ENCODE results near the gene COQ5. TPM values are rescaled to one million over a fixed set of nuclear protein-coding genes. Genes with fewer than 3 reads are reported as not detected.

The COQ5 gene
- total and polyA plus RNA-seq, 2 experiments from 2014 or later: 30.7 to 32.6 TPM

DNA sequence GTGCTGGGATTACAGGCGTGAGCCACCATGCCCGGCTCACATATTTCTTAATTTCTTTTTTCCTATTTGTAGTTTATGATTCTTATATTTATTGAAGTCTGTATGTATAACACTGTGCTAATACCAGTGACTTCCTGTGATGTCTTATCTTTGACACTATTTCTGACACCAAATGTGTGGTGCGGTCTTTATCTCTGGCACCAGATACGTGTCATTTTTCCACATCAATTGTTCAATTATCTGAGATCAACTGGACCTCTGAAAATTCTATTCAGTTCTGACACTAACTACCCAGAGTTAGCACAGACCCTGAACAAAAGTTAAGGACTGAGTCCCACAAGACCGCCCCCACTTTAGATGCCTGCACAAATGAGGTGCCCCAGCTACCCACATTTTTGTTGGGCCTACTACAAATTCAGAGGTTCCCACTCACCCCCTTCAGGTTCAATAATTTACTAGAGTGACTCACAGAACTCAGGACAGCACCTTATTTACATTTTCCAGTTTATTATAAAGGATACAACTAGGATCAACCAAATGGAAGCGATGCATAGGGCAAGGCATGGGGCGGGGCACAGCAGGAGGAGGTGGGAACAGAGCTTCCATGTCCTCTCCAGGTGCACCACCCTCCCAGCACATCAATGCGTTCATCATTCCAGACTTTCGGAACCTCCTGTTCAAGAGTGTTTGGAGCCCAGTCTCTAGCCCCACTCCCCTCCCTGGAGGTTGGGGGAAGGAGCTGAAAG lies 47.8 kb downstream of the COQ5 start:
- Histone ChIP-seq H3F3A (replicated peaks; ENCODE audit: low read depth) (no peaks in the 10 kb centered on the region), H3K27ac (ENCODE audit: low read depth) (no peak overlapping the region), H3K4me2 (no peak overlapping the region), H3K79me2 (replicated peaks; ENCODE audit: insufficient read depth) (no peaks in the 10 kb centered on the region), H4K20me1 (replicated peaks; ENCODE audit: insufficient read depth) (no peaks in the 10 kb centered on the region), H3K9me2 (ENCODE audit: insufficient read depth) (no peaks in the 10 kb centered on the region), H3K4me3 (no peak overlapping the region), H3K4me1 (ENCODE audit: insufficient read depth) (no peaks in the 10 kb centered on the region; the same call in 1 of the 2 replicates), H3K27me3 (ENCODE audit: insufficient read depth) (no peaks in the 10 kb centered on the region), H3K36me3 (ENCODE audit: insufficient read depth) (no peaks in the 10 kb centered on the region), H2AFZ (no peak overlapping the region)
- H3K27ac Mint-ChIP-seq: no peak overlapping the region
- no peaks in the 10 kb centered on the region for H3K9me3 Mint-ChIP-seq
- TF ChIP-seq EZH2 (IDR thresholded peaks at IDR 0.05; ENCODE audit: low read depth, unreplicated experiment): no peak
- TF ChIP-seq, protein P1, sequence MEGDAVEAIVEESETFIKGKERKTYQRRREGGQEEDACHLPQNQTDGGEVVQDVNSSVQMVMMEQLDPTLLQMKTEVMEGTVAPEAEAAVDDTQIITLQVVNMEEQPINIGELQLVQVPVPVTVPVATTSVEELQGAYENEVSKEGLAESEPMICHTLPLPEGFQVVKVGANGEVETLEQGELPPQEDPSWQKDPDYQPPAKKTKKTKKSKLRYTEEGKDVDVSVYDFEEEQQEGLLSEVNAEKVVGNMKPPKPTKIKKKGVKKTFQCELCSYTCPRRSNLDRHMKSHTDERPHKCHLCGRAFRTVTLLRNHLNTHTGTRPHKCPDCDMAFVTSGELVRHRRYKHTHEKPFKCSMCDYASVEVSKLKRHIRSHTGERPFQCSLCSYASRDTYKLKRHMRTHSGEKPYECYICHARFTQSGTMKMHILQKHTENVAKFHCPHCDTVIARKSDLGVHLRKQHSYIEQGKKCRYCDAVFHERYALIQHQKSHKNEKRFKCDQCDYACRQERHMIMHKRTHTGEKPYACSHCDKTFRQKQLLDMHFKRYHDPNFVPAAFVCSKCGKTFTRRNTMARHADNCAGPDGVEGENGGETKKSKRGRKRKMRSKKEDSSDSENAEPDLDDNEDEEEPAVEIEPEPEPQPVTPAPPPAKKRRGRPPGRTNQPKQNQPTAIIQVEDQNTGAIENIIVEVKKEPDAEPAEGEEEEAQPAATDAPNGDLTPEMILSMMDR (conservative IDR thresholded peaks at IDR 0.05; ENCODE audit: low read depth in 2 of 2): no peak
- H3K4me3 Mint-ChIP-seq: no peak overlapping the region
- no peak for DNase-seq (ENCODE audit: low spot score)
- no peaks in the 10 kb centered on the region for H3K36me3 Mint-ChIP-seq (ENCODE audit: low read depth)
- H3K27me3 Mint-ChIP-seq (ENCODE audit: insufficient read depth, low read depth, poor library complexity): peaks cover 7% of the 10 kb centered on the region
- peaks cover 8% of the 10 kb centered on the region for H3K4me1 Mint-ChIP-seq
- no peak for ATAC-seq

DNA sequence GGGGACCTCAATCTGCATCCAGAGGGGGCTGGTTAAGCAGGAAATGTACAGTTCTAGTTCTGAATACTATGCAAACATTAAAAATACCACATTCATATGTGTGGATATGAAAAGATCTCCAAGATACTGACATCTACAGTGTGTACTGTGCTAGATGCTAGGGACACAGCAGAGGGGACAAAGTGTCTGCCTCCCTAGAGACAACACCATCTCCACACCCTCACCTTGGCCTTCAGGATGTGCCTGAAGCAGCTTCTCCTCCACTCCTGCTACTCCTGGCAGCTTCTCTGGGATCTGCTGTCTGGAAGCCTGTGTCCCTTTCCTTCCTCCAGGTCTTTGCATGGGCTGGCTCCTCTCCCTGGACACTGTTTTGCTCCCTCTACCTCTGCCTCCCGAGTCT lies 48.7 kb downstream of the COQ5 start:
- Histone ChIP-seq H4K20me1 (replicated peaks; ENCODE audit: insufficient read depth) (0 out of 2 replicates have a peak, but pooled peaks cover 4% of the 10 kb centered on the region), H3K36me3 (ENCODE audit: insufficient read depth) (no peaks in the 10 kb centered on the region), H3K27me3 (ENCODE audit: insufficient read depth) (no peaks in the 10 kb centered on the region), H3K4me2 (no peak overlapping the region), H3K4me3 (no peak overlapping the region), H3K4me1 (ENCODE audit: insufficient read depth) (no peaks in the 10 kb centered on the region; the same call in 1 of the 2 replicates), H3K27ac (ENCODE audit: low read depth) (no peak overlapping the region), H2AFZ (no peak overlapping the region), H3K9me2 (ENCODE audit: insufficient read depth) (no peaks in the 10 kb centered on the region), H3F3A (replicated peaks; ENCODE audit: low read depth) (no peaks in the 10 kb centered on the region), H3K79me2 (replicated peaks; ENCODE audit: insufficient read depth) (no peaks in the 10 kb centered on the region)
- peaks cover 8% of the 10 kb centered on the region for H3K27me3 Mint-ChIP-seq (ENCODE audit: insufficient read depth, low read depth, poor library complexity)
- H3K36me3 Mint-ChIP-seq (ENCODE audit: low read depth): no peaks in the 10 kb centered on the region
- ATAC-seq (no peak), DNase-seq (ENCODE audit: low spot score) (no peak)
- no peak overlapping the region for H3K27ac Mint-ChIP-seq
- H3K4me3 Mint-ChIP-seq: no peak overlapping the region
- no peaks in the 10 kb centered on the region for H3K9me3 Mint-ChIP-seq
- peaks cover 8% of the 10 kb centered on the region for H3K4me1 Mint-ChIP-seq
- TF ChIP-seq POLR2AphosphoS5 (IDR thresholded peaks at IDR 0.05; ENCODE audit: low read depth) (no peak), ZNF114 (CRISPR knock-in tag; IDR thresholded peaks at IDR 0.05) (no peak), NANOG (IDR thresholded peaks at IDR 0.05; ENCODE audit: borderline replicate concordance) (no peak), EZH2 (IDR thresholded peaks at IDR 0.05; ENCODE audit: low read depth, unreplicated experiment) (no peak), EZH2phosphoT487 (IDR thresholded peaks at IDR 0.05; ENCODE audit: unreplicated experiment) (no peak)
- TF ChIP-seq, protein P2, sequence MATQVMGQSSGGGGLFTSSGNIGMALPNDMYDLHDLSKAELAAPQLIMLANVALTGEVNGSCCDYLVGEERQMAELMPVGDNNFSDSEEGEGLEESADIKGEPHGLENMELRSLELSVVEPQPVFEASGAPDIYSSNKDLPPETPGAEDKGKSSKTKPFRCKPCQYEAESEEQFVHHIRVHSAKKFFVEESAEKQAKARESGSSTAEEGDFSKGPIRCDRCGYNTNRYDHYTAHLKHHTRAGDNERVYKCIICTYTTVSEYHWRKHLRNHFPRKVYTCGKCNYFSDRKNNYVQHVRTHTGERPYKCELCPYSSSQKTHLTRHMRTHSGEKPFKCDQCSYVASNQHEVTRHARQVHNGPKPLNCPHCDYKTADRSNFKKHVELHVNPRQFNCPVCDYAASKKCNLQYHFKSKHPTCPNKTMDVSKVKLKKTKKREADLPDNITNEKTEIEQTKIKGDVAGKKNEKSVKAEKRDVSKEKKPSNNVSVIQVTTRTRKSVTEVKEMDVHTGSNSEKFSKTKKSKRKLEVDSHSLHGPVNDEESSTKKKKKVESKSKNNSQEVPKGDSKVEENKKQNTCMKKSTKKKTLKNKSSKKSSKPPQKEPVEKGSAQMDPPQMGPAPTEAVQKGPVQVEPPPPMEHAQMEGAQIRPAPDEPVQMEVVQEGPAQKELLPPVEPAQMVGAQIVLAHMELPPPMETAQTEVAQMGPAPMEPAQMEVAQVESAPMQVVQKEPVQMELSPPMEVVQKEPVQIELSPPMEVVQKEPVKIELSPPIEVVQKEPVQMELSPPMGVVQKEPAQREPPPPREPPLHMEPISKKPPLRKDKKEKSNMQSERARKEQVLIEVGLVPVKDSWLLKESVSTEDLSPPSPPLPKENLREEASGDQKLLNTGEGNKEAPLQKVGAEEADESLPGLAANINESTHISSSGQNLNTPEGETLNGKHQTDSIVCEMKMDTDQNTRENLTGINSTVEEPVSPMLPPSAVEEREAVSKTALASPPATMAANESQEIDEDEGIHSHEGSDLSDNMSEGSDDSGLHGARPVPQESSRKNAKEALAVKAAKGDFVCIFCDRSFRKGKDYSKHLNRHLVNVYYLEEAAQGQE (IDR thresholded peaks at IDR 0.05; ENCODE audit: unreplicated experiment): no peak
- TF ChIP-seq, protein P3, sequence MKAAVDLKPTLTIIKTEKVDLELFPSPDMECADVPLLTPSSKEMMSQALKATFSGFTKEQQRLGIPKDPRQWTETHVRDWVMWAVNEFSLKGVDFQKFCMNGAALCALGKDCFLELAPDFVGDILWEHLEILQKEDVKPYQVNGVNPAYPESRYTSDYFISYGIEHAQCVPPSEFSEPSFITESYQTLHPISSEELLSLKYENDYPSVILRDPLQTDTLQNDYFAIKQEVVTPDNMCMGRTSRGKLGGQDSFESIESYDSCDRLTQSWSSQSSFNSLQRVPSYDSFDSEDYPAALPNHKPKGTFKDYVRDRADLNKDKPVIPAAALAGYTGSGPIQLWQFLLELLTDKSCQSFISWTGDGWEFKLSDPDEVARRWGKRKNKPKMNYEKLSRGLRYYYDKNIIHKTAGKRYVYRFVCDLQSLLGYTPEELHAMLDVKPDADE (IDR thresholded peaks at IDR 0.05): no peak

All from GM23338 (cell line).